Nephron progenitor cell (in vitro differentiated cells): ENCODE measurements around the gene PRKACA.

Source experiments
- DNase-seq: peaks from one replicate; pipeline ENCODE4 v3.0.0; 2021
- H3K27ac Mint-ChIP-seq: 2 replicates; pipeline ENCODE4 v1.8.0; 2021; ENCODE audit warnings: mild to moderate bottlenecking, moderate library complexity, mixed read lengths
- H3K27me3 Mint-ChIP-seq: 2 replicates; pipeline ENCODE4 v1.8.0; 2021; ENCODE audit warnings: mild to moderate bottlenecking, low read depth, mixed read lengths; ENCODE audit not compliant: poor library complexity
- H3K36me3 Mint-ChIP-seq: 2 replicates; pipeline ENCODE4 v1.8.0; 2021; ENCODE audit warnings: low read depth, mixed read lengths
- H3K4me1 Mint-ChIP-seq: 2 replicates; pipeline ENCODE4 v1.8.0; 2021; ENCODE audit warnings: mixed read lengths
- H3K4me3 Mint-ChIP-seq: 2 replicates; pipeline ENCODE4 v1.8.0; 2021; ENCODE audit warnings: mild to moderate bottlenecking, moderate library complexity, mixed read lengths
- H3K9me3 Mint-ChIP-seq: 2 replicates; pipeline ENCODE4 v1.8.0; 2021; ENCODE audit warnings: mild to moderate bottlenecking, moderate library complexity, mixed read lengths
- CTCF ChIP-seq: fragments of 200-600 bp; sonication (generic); IDR thresholded peaks from 2 replicates; pipeline ENCODE4 v1.5.0; 2021; ENCODE audit warnings: antibody characterized with exemption

PRKACA gene

GRCh38 chr19:14116918-14117578 lies 514 bp downstream of the PRKACA start:
- H3K27ac Mint-ChIP-seq = peak overlapping the region; percentile 89
- peaks cover 2% of the 10 kb centered on the region for H3K27me3 Mint-ChIP-seq
- H3K36me3 Mint-ChIP-seq = no peaks in the 10 kb centered on the region
- DNase-seq = no peak
- TF ChIP-seq CTCF = no peak
- no peaks in the 10 kb centered on the region for H3K9me3 Mint-ChIP-seq
- H3K4me3 Mint-ChIP-seq = peak overlapping the region; percentile 93
- H3K4me1 Mint-ChIP-seq = peaks cover 60% of the 10 kb centered on the region

GRCh38 chr19:14116525-14116917 lies 1.0 kb downstream of the PRKACA start:
- Mint-ChIP-seq H3K4me1 (peaks cover 63% of the 10 kb centered on the region), H3K9me3 (no peaks in the 10 kb centered on the region), H3K27ac (peak overlapping the region; percentile 89), H3K27me3 (peaks cover 2% of the 10 kb centered on the region), H3K4me3 (peak overlapping the region; percentile 93), H3K36me3 (no peaks in the 10 kb centered on the region)
- DNase-seq = no peak
- TF ChIP-seq CTCF = no peak

GRCh38 chr19:14115756-14116155 lies 1.8 kb downstream of the PRKACA start:
- peaks cover 70% of the 10 kb centered on the region for H3K4me1 Mint-ChIP-seq

DNA sequence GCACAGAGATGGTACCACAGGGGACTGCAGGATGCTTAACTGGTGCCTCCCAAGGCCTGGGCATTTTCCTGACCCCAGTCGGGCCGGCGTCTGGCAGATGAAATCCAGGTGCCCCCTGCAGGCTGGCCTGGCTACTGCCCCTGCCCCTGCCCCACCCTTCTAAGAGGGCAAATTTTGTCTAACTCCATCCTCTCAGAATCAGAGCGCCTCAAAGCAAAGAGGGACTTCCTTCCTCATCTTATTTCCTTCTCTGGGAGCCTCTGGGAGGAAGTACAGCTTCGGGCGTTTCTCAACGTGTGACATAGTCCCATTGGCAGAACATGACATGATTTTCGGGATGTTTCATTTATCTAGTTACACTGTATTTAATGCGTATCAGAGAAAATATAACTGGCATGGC lies 2.7 kb downstream of the PRKACA start:
- Mint-ChIP-seq H3K9me3 (no peaks in the 10 kb centered on the region), H3K36me3 (no peaks in the 10 kb centered on the region), H3K27me3 (peaks cover 2% of the 10 kb centered on the region), H3K4me1 (peaks cover 71% of the 10 kb centered on the region), H3K27ac (no peak overlapping the region), H3K4me3 (no peak overlapping the region)
- peak; percentile 44 for TF ChIP-seq CTCF
- DNase-seq = peak; percentile 36

More at GRCh38 chr19:14115756-14116155, 1.8 kb downstream of the PRKACA start:
- Mint-ChIP-seq H3K36me3 (no peaks in the 10 kb centered on the region), H3K9me3 (no peaks in the 10 kb centered on the region), H3K4me3 (peak overlapping the region; percentile 93), H3K27ac (no peak overlapping the region), H3K27me3 (peaks cover 2% of the 10 kb centered on the region)
- DNase-seq = no peak
- no peak for TF ChIP-seq CTCF

DNA sequence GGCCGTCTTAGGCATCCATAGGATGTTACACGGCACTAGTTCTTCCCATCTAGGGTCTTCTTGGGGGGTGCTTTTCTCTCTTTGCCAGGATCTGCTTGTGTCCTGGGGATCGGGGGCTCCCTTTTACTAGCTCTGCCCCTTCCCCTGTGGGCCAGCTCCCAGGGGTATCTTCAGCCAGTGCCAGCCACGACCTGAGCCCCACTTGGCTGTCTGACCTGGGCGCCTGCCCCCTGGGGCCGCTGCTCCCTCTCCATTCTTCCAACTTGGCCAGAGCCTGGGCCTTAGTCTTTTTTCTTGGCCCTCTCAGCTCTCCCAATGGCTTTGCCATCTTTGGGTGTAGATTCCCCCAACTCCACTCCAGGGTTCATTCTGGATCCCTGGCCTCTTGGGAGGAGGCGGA lies 3.1 kb downstream of the PRKACA start:
- TF ChIP-seq CTCF = no peak
- no peak for DNase-seq
- Mint-ChIP-seq H3K36me3 (no peaks in the 10 kb centered on the region), H3K27me3 (peaks cover 2% of the 10 kb centered on the region), H3K4me1 (peaks cover 67% of the 10 kb centered on the region), H3K4me3 (no peak overlapping the region), H3K9me3 (no peaks in the 10 kb centered on the region), H3K27ac (no peak overlapping the region)

- DNase-seq = no peak
- H3K27me3 Mint-ChIP-seq = peaks cover 2% of the 10 kb centered on the region
- H3K36me3 Mint-ChIP-seq = no peaks in the 10 kb centered on the region
- H3K4me1 Mint-ChIP-seq = peaks cover 61% of the 10 kb centered on the region
- peak; percentile 22 for TF ChIP-seq CTCF
- no peak overlapping the region for H3K27ac Mint-ChIP-seq
- no peaks in the 10 kb centered on the region for H3K9me3 Mint-ChIP-seq
- H3K4me3 Mint-ChIP-seq = no peak overlapping the region
These were observed 3.7 kb downstream of the PRKACA start for GRCh38 chr19:14113762-14114414.
